ENCODE measurements around the gene GLYAT.
"Not testable (repeated sequence)": the region's sequence is repeated elsewhere in the genome, so short reads cannot be mapped to it uniquely, and the experiment has no call there.

Gene GLYAT

GRCh38 chr11:58693026-58693425 is 38.7 kb downstream of the GLYAT start:
- H3K4me3 ChIP-seq (ENCODE audit: low read length), result no peak overlapping the region
- TF ChIP-seq, protein P1, sequence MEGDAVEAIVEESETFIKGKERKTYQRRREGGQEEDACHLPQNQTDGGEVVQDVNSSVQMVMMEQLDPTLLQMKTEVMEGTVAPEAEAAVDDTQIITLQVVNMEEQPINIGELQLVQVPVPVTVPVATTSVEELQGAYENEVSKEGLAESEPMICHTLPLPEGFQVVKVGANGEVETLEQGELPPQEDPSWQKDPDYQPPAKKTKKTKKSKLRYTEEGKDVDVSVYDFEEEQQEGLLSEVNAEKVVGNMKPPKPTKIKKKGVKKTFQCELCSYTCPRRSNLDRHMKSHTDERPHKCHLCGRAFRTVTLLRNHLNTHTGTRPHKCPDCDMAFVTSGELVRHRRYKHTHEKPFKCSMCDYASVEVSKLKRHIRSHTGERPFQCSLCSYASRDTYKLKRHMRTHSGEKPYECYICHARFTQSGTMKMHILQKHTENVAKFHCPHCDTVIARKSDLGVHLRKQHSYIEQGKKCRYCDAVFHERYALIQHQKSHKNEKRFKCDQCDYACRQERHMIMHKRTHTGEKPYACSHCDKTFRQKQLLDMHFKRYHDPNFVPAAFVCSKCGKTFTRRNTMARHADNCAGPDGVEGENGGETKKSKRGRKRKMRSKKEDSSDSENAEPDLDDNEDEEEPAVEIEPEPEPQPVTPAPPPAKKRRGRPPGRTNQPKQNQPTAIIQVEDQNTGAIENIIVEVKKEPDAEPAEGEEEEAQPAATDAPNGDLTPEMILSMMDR (conservative IDR thresholded peaks at IDR 0.05; ENCODE audit: low read length), result no peak
- no peak for DNase-seq (ENCODE audit: low read depth)

DNA sequence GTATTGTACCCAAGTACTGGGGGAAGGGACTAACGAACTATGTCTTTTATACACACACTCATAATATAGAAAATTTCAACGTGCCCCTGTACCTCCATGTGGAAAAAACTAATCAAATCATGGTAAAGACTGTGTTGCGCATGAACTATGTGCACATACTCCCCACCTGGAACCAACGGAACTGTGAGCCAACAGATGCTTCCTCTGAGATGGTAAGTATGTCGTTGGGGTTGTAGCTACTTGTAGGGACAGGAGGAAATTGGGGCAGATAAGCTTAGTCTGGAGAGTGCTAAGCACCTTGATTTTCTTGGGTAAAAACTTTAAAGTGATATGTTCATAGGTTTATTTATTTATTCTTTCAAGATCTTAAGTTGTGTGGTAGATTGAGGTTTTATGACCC is 40.1 kb downstream of the GLYAT start:
- DNase-seq (ENCODE audit: low read depth), result no peak
- H3K4me3 ChIP-seq (ENCODE audit: low read length), result no peak overlapping the region
- TF ChIP-seq, protein P1 (conservative IDR thresholded peaks at IDR 0.05; ENCODE audit: low read length), result no peak

DNA sequence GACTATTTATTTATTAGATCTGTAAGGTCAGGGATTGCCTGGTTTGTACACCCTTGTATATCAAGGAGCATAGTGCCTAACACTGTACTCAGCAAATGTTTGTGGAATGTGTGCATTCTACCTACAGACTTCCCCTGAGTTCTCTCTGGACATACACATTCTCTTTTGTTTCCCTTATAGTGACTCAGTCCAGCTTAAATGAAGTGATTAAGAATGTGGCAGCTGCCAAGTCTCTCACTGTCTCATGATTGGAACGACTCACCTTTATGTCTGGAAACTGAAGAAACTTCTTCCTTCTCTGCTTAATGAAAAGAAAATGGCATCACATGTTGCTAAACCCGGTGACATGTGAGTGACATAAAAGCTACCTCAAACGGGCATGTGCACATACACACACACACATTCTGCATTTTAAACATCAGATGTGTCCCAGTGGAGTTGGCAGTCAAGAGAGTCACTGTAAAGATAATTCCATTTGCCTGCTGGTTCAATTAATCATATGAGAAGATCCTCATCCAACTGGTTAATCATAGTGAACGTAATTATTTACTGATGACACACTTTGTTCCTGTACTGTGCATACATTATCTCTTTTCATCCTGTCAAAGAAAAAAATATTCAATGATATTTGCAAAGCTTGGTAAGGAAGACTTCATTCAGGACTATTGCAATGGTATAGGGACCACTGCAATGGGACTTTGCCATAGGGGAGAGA is 42.8 kb downstream of the GLYAT start:
- DNase-seq (ENCODE audit: low read depth), result peak; percentile 4
- TF ChIP-seq, protein P1 (conservative IDR thresholded peaks at IDR 0.05; ENCODE audit: low read length), result no peak
- no peak overlapping the region for H3K4me3 ChIP-seq (ENCODE audit: low read length)

DNA sequence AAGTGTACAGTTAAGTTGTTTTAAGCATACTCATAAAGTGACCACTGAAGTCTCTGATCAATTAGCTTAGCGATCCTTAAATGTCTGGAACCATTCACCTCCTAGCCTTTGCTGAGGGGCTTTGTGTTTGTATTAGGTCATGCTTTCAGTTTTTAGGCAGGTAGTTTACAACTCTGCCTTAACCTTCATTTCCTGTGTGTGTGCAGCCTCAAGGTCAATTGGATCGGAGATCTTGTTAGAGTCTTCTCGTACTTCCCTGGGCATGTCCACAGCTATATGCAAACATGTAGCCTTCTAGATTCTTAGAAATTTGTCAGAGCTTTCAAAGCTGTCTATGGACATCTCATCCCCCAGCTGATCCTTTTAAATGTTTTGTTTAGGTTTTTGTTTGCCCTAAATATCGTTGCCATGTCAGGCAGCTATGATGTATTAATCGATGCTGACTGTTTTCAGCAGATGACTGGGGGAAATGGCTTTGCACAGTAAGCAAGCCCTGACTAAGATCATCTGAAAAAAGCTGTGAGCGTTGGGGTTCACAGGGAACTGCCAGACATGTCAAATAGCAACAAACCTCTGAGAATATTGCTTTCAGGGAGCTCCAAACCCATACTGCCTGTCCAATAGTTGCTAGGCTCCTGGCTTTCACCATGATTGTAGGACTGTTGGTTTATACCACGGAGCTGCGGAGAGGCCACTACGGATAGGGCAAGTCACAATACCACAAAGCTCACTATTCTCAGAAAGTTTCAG is 45.6 kb downstream of the GLYAT start:
- no peak for DNase-seq (ENCODE audit: low read depth)
- TF ChIP-seq, protein P1 (conservative IDR thresholded peaks at IDR 0.05; ENCODE audit: low read length), result no peak
- H3K4me3 ChIP-seq (ENCODE audit: low read length), result no peak overlapping the region

DNA sequence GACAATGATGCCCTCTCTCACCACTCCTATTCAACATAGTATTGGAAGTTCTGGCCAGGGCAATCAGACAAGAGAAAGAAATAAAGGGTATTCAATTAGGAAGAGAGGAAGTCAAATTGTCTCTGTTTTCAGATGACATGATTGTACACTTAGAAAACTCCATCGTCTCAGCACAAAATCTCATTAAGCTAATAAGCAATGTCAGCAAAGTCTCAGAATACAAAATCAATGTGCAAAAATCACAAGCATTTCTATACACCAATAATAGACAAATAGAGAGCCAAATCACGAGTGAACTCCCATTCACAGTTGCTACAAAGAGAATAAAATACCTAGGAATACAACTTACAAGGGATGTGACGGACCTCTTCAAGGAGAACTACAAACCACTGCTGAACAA is 49.1 kb downstream of the GLYAT start:
- H3K4me3 ChIP-seq (ENCODE audit: low read length); DNase-seq (ENCODE audit: low read depth): not testable (repeated sequence)

- not testable (repeated sequence) for H3K4me3 ChIP-seq (ENCODE audit: low read length); DNase-seq (ENCODE audit: low read depth)
These were observed 54.2 kb downstream of the GLYAT start for GRCh38 chr11:58677536-58677935.

DNA sequence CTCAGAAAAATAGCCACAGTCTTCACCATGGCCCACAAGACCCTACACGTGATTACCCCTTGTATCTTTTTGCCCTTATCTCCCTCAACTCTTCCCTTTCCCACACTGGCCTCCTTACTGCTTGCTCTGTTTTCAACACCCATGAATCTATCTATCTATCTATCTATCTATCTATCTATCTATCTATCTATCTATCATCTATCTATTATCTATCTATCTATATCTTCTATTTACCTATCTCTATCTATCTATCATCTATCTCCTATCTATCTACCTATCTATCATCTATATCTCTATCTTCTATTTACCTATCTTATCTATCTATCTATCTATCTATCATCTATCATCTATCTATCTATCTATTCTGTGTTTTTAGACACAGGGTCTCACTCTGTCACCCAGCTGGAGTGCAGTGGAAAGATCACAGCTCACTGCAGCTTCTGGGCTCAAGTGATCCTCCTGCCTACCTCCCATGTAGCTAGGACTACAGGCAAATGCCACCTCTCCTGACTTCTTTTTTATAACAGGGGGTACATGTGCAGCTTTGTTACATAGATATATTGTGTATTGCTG is 55.1 kb downstream of the GLYAT start:
- H3K4me3 ChIP-seq (ENCODE audit: low read length), result no peak overlapping the region
- DNase-seq (ENCODE audit: low read depth), result no peak
- TF ChIP-seq, protein P1 (conservative IDR thresholded peaks at IDR 0.05; ENCODE audit: low read length), result no peak
